HS-5 (cell line): ENCODE measurements around the gene SMIM41.

Experiments used
- DNase-seq: peaks from one replicate; pipeline ENCODE4 v3.0.0-alpha.2; 2012; ENCODE audit warnings: low read depth

The SMIM41 gene

DNA sequence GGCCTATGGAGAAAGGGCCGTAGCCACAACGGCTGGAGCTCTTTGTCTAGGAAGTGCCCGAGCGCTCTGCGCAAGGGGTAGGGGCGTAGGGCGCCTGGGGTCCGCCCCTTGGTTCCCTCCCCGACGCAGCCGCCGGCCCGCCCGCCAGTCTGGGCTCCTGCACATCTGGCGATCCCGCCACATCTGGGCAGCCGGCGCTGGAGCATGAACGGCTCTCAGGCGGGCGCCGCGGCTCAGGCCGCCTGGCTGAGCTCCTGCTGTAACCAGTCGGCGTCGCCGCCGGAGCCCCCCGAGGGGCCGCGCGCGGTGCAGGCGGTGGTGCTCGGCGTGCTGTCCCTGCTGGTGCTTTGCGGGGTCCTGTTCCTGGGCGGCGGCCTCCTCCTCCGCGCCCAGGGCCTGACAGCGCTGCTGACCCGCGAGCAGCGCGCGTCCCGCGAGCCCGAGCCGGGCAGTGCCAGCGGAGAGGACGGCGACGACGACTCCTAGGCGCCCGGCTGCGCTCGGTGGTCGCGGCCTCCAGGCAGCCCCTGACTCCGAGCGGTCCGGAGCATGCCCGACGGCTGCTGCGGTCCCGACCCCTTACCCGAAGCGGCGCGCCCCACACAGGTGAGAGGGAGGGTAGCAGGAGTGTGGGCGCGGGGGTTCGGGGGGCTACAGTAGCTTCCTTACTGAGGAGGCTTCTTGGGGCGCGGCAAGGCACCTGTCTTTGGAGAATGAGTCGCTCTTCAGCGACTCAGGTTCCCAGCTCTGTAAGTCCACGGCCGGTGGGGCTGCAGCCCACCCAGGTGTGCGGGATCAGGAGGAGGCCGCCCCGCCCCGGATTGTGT lies at the start of gene SMIM41:
SMIM41 (plus strand) TSS at position 129 of the 827 bp plus-strand sequence; CDS start at position 205, 76 bp downstream.
- no peak for DNase-seq

DNA sequence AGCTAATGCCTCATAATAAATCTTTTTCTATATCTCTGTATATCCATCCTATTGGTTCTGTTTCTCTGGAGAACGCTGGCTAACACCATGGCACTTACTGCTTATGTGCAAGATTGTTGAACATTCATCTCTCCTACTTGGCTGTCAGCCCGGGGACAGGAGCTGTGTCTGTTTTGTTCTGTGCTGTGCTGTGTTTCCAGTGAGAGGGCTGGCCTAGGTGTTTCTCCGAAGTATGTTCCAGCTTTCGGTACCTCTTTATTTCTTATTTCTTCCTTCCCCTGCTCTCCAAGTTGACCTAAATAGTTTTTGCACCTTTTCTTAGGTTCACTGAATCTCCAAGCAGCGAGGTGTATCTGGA lies 47.1 kb upstream of the SMIM41 start:
- DNase-seq: no peak

DNA sequence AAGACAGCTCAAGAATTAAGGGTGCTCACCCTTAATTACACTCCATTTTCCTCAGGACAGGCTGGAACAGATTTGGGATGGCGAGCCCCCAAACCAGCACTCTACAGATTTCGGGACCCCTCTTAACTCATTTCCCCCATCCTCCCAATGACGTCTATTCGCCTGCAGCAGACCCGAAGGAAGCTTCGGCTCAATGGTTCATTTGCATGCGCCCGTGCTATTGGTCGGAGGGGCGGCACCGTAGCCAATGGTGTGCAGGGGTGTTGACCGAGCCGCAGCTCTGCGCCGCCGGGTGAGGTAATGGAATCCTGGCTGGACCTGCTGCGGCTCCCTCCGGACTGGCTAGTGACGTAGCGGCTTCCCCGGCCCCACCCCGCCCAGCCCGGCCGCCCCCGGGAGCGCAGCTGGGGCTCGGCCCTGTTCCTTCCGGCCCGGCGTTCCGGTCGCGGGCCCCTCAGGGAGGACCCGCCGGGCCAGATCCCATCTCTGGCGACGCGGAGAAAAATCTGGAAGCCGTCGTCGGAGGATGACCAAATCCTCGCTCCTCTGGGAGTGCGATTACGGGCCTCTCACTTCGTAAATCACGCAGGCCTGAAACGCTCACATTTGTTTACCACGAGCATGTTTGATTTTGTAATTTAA lies 46.6 kb upstream of the SMIM41 start:
- DNase-seq: peak; percentile 65

DNA sequence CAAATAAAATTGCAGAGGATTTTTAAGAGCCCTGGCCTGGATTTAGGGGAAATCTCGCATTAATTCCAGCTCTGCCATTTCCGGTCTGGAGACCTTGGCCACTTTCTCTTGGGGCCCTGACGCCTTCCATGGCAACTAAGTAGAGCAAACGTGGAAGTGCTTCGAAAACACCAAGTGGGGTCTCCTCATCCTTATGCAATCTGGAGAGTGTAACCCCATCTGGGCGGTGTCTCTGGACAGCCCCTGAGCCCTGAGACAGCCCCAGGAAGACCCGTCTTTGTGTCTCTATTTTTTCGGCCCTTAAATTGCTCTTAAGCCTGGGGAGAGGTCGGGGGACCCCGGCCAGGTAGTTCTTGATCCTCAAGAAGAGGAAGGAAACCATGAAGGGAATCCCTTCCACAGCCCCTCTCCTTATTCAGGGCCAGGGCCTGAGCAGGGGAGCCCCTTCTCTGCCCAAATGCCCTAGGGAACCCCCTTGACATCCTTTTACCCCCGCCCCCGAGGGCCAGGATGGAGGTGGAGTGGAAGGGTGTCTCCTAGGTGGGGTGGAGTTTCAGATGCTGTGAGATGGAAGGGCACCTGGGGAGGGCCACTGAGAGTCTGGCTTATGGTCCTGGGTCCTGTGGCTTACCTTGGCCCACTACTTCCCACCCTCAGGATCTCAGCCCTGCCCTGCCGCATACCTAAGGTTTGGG lies 45.9 kb upstream of the SMIM41 start:
- no peak for DNase-seq

DNA sequence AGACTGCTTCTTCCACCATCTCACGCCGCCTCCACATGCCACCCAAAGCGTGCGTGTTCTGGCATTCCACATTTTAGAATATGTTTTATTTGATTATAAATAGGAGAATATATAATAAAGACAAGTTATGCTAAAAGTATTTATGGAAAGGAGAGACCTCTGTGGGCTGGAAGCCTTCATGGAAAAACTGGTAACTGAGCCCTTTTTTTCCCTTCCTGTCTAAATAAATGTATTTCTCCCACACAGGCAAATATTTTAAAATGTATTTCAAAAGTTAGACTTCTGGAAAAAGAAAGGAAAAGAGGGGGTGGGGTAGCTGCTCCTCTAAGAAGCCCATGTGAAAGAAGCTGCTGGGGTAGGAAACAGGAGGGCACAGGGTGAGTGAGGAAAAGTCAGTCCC lies 44.3 kb upstream of the SMIM41 start:
- no peak for DNase-seq

DNA sequence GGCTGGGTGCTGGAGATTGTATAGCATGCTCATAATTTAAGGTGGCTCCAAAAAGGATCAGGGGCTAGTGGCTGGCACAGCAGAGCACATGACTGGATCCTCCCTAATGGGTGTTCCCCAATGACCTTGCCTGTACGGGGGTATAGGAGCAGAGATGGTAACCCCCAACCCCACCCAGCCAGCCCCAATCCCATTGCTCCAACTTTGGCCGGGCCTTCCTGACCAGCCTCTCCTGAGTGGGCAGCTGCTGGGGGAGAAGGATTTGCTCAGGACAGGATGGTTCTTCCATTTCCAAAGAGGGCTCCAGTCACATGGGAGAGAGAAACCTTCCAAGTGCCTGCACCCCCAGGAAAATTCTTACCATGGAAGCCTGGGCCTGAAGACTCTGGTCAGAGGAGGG lies 43.6 kb upstream of the SMIM41 start:
- no peak for DNase-seq

DNA sequence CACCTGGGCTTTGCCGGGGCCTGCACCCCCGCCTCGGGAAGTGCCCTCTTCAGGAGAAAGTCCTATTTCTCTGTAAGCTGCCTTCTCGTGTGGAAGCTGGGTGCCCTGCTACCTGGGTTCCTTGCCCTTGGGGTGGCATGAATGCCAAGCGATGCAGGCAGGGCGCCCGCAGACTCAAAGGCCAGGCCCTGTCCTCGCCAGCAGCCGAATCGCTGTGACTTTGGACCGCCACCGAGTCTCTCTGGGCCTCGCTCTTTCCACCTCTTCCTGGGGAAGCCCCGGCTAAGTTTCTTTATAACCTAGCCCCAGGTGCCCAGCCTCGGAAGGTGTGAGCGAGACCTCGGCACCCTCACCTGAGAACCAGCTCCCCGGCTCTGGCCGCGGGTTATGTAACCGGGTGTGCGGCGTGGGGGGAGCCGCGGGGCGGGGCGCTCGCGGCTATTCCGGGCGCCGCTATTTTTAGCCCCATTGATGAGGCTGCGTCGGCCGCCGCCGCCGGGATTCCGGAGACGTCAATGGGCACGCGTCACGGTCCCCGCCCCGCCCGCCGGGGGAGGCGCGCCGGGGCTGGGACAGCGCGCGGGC lies 42.8 kb upstream of the SMIM41 start:
- no peak for DNase-seq

DNA sequence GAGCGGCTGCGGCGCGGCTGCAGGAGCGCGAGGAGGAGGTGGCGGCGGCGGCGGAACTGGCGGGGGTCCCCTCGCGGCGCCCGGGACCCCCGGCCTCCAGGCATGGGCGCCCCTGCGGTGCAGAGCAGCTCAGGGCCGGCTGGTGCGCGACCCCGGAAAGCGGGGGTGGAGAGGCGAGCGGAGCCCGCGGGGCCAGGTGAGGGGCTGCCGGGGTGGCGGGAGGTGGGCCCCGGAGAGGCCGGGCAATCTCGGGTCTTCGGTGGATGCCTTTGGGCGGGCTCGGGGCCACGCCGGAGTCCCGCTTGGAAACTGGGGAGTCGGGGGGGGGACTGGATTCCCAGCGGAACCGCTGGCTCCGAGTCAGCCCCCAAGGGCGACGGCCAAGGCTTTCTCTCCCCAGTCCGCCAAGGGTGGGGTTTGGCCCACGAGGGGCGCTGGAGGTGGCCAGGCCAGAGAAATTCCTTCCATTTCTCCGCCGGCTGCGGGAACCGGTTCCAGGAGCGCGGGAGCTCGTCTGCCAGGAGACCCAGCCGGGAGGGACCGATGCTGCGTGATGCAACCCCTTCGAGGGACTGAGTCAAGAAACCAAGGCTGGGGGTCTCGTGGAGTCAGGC lies 42.1 kb upstream of the SMIM41 start:
- no peak for DNase-seq

DNA sequence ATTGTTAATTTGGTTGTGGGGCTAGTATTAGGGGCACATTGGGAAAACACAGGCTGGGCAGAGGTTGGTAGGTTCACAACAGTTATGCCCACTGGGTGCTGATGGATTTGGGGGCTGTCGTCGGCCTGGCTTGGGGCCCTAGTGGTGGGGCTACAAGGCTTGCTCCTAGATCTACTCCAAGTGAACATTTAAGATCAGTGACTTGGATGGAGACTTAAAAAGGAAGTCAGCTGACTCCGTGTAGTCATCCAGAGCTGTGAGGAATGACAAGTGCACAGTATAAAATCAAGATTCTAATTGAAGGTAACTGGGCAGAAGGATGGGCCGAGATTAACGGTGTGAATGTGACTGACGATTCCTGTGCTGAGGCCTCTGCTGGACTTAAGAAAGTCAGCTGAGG lies 41.1 kb upstream of the SMIM41 start:
- no peak for DNase-seq

DNA sequence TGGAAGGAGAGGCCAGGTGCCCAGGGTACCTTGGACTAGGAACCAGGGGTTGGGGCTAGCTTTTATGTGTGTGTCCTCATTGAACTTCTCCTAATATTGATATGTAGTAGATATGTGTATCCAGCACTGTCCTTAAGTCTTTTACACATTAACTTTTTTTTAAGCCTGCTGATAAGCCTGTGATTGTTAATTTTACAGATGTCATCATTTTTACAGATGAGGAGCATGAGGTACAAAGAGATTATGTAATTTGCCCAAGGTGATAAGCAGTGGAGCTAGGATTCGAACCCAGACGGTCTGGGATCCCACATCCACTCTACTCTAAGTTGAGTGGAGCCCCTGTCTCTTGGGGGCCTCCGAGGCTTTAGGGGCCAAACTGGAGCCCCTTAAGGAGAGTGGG lies 38.5 kb upstream of the SMIM41 start:
- no peak for DNase-seq

DNA sequence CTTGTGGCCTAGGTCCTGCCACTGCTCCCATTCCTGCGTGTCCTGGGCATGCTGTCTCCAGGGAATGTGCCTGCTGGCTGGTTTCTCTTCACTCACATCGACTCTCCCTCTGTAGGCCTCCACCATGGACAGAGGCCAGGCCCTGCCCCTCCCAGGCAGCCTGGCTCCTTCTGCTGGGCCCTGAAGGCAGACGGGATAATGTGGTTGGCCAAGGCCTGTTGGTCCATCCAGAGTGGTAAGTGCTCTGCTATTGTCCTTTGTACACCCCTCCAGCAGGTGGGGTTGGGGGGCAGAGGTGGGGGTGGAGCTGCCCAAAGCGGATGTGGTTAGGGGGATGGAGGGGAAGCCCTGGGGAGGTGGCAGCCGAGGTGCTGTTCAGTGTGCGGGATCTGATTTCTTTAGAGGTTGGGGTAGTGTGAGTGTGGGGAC lies 37.8 kb upstream of the SMIM41 start:
- no peak for DNase-seq

DNA sequence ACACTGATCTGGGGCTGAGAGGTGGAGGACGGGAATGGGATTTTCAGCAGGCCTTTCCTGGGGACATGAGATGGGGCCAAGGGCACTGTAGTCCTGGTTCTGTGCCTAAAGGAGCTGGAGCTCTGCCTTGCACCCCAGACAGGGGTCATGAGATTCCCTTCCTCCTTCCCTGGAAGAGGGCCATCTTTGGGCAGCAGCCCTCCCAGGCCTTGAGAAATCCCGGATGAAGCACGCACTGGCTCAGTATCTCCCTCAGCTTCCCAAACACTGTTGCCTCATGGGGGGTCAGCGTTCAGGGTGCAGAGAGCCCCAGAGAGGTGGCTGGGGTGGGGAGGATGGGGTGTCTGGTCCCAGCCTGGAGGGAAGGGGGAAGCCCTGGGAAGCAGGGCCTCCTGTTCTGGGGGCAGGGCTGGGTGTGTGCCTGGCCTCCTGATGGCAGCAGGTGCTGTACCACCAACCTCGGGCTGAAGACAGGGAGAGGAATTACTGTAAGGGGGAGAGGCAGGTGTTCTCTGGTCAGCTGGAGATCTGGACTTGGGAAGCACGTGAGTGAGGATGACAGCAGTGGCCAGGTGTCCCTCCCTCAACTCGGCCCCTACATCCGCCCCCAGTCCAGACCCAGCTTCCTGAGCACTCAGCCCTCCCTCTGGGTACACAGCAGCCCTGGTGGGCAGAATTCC lies 36.7 kb upstream of the SMIM41 start:
- no peak for DNase-seq

DNA sequence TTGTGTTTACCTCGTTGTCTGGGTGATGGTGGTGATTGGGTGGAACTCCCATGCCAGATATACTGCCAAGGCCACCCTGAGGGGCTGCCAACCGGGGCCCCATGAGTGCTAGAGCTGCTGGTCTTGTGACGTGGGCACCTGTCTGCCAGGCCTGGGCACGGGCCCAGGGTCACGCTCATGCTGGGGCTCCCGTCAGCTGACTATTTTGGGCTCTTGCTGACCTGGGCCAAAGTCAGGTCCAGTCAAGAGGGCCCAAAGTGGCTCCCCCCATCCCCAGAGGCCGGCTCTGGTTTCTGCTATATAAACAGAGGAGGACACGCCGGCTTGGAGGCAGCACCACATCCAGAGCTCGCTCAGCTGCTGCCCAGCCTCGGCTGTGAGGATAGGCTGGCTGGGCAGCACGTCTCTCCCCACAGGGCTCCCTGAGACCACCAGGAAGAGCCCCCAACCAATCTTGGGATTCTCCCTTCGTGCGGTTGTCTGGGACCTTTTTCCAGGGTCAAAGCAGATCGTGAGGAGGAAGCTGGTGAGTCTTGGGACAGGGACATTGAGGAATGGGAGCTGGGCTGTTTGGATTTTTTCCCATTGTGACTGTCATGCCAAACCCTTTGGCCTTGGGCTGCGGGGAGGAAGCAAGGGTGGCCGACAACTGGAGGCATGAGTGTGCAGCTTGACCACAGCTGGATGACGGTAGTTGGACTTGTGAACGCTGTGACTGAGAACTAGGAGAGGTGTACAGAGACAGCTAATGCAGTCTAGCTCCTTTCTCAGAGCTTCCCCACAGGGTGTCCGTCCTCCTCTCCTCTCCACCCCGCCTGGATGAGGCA lies 35.9 kb upstream of the SMIM41 start:
- DNase-seq: no peak

DNA sequence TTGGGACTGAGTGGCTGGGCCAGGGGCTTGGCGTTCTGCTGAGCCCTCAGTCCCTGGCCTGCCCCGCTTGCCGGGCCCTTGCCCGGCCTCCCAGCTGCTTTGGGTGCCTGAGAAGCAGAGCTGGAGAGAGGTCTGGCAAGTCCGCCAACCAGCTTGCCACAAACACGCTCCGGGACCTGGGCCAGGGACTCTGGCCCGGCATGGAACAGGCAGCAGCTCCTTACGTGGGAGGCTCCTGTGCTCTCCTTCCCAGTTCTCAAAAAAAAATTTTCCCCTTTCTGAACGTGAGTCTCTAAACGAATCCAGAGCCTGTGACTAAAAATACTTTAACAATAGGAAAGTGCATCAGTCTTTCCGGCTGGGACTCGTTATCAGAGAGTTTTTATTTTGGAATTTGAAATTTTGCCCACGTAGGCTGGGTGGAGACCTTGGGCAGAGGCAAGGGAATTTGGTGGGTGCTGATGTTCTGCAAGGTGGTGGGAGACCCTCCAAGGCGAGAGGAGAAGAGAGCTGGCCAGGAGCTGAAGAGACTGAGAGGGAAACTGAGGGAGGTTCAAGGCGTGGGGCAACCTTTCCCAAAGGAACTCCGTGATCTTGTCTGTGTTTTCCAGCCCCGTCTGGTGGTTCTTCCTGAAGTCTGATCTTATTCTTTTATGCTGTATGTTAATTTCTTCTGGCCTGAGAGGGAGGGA lies 35.1 kb upstream of the SMIM41 start:
- no peak for DNase-seq

DNA sequence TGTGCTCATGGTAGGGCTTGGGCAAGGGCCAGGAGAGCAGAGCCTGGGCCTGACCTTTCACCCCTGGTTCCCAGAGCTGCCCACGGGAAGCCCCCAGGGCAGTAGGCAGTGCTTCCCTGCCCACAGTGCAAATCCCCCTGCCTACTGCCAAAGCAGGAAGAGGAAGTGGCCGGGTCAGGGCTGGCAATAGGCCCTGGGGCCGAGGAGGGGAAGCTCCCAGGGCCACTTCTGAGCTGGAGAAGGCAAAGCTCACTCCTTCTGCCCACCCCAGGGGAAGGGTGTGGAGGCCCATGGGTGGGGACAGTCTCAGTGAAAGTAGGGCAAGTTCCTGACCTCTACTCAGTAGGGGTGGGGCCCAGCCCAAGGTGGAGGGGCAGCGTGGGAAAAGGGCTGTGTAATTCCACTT lies 33.7 kb upstream of the SMIM41 start:
- no peak for DNase-seq

DNA sequence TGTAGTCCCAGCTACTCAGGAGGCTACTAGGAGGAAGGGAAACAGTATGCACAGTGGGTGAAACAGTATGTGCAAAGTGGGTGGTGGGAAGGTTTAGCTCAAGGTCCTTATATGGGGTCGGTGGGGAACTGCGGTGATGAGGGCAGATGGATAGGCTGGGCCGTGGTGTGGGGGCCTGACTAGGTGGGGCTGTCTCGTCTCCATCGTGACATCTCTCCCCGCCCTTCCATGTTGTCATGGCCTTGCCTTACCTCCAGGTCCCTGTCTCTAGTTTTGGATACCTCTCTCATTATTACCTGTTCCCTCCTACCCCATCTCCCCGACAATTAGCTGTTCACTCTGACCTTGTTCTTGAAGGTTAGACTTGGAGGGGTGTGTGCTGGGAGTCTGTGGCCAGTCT lies 32.6 kb upstream of the SMIM41 start:
- no peak for DNase-seq

DNA sequence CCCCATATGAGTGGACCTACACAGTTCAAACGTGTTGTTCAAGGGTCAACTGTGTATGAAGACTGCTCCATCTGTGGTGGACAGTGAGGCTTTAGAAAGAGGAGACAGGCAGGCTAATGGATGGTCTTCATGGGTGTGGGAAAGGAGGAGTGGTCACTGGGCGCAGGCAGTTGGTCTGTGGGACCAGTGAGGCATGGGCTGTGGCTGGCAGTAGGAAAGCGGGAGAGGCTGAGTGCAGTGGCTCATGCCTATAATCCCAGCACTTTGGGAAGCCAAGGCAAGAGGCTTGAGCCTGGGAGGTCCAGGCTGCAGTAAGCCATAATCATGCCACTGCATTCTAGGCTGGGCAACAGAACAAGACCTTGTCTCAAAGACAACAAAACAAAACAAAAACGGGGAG lies 30.2 kb upstream of the SMIM41 start:
- DNase-seq: no peak

DNA sequence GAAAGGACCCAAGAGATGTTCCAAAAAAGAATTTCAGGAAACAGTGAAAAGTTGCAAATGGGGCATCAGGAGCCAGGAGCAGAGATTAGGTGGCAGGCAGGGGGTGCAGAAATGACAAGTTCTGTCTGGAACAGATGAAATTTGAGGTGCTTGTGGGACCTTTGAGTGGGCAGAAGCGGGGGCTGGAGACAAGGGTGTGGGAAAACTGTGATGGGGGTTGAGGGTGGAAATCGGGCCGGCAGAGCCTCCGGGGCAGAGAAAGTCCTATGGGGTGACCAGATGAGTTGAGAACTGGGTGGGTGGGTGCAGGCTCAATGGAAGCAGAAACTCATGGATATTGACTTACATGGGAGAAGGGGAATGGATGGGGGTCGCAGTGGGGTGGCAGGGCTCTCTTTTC lies 29.8 kb upstream of the SMIM41 start:
- DNase-seq: no peak

DNA sequence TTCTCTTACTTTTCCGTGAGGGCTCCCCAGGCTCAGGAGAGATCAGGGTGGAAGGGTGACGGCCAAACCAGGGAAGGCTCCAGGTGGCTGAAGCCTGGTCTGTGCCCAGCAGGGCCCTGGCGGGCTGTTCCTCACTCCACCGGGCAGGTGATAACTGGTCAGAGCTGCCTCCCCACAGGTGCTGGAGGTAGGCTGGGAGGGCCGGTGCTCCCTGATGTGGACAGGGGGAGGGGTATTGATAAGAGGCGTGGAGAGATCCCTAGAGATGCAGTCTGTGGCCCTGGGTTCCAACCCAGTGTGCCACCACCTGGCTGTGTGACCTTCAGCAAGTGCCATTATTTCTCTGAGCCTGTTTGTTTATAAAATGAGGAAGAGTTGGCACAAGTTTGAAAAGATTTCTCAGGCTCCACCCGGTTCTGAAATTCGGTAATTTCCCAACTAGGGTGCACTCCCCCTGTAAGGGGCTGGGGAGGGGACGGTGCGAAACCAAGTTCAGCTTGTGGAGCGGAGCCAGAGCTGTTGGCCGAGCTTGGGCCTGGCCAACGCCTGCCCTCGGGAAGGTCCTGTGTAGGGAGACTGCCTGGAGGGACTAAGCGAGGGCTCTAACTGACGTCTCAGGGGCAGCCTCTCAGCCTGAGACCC lies 29.3 kb upstream of the SMIM41 start:
- DNase-seq: no peak
